Trophoblast cell (in vitro differentiated cells and primary cell): Measurements from ENCODE around the gene EGLN3.
A peak's percentile ranks its signal among the peaks of the same experiment; 100 is the strongest.

Source experiments
- DNase-seq, 2 donors: peaks; one replicate each; pipeline ENCODE4 v3.0.0-alpha.2; 2016
- H2AFZ ChIP-seq: 2 replicates; pipeline ENCODE4 v1.6.1; 2013; ENCODE audit warnings: low read length, moderate library complexity, mild to moderate bottlenecking; ENCODE audit not compliant: insufficient read depth, poor library complexity
- H2AK5ac ChIP-seq: 2 replicates; pipeline ENCODE4 v1.6.1; 2013; ENCODE audit warnings: mild to moderate bottlenecking, low read length
- H2BK120ac ChIP-seq: 2 replicates; pipeline ENCODE4 v1.6.1; 2013; ENCODE audit warnings: low read length, mild to moderate bottlenecking, moderate library complexity; ENCODE audit not compliant: insufficient read depth, poor library complexity
- H2BK12ac ChIP-seq: 2 replicates; pipeline ENCODE4 v1.6.1; 2013; ENCODE audit warnings: mild to moderate bottlenecking, low read length, moderate library complexity
- H2BK5ac ChIP-seq: 2 replicates; pipeline ENCODE4 v1.6.1; 2013; ENCODE audit warnings: low read length, low read depth, moderate library complexity, mild to moderate bottlenecking; ENCODE audit not compliant: poor library complexity
- H3K14ac ChIP-seq: 2 replicates; pipeline ENCODE4 v1.6.1; 2013; ENCODE audit warnings: mild to moderate bottlenecking, low read length
- H3K18ac ChIP-seq: 2 replicates; pipeline ENCODE4 v1.6.1; 2013; ENCODE audit warnings: mild to moderate bottlenecking, low read length
- H3K23ac ChIP-seq: 2 replicates; pipeline ENCODE4 v1.6.1; 2013; ENCODE audit warnings: low read length
- H3K27ac ChIP-seq: 2 replicates; pipeline ENCODE4 v1.5.1; 2013; ENCODE audit warnings: low read depth, mild to moderate bottlenecking, inconsistent platforms, low read length, moderate library complexity
- H3K27me3 ChIP-seq: 2 replicates; pipeline ENCODE4 v1.6.1; 2013; ENCODE audit warnings: inconsistent platforms, mild to moderate bottlenecking, low read length, moderate library complexity; ENCODE audit not compliant: insufficient read depth
- H3K36me3 ChIP-seq, 2 experiments: 1 replicate in 1 of 2; 2 replicates in 1 of 2; pipeline ENCODE4 v1.6.1; 2013; ENCODE audit warnings: low read length in 2 of 2, mild to moderate bottlenecking in 2 of 2, moderate library complexity in 1 of 2; ENCODE audit not compliant: insufficient read depth in 2 of 2, control insufficient read depth in 1 of 2
- H3K4ac ChIP-seq: 2 replicates; pipeline ENCODE4 v1.6.1; 2013; ENCODE audit warnings: low read depth, mild to moderate bottlenecking, low read length, moderate library complexity
- H3K4me1 ChIP-seq, 2 experiments: 1 replicate in 1 of 2; 2 replicates in 1 of 2; pipeline ENCODE4 v1.6.1; 2013; ENCODE audit warnings: low read length in 2 of 2, mild to moderate bottlenecking in 2 of 2, moderate library complexity in 1 of 2; ENCODE audit not compliant: insufficient read depth in 2 of 2, control insufficient read depth in 1 of 2
- H3K4me2 ChIP-seq: 2 replicates; pipeline ENCODE4 v1.6.1; 2013; ENCODE audit warnings: inconsistent platforms, mild to moderate bottlenecking, low read length, moderate library complexity
- H3K4me3 ChIP-seq: 2 replicates; pipeline ENCODE4 v1.5.1; 2013; ENCODE audit warnings: mild to moderate bottlenecking, low read depth, low read length, inconsistent platforms
- H3K79me1 ChIP-seq: one replicate; pipeline ENCODE4 v1.6.1; 2013; ENCODE audit warnings: low read length
- H3K79me2 ChIP-seq: 2 replicates; pipeline ENCODE4 v1.6.1; 2013; ENCODE audit warnings: low read length, mild to moderate bottlenecking; ENCODE audit not compliant: control insufficient read depth, insufficient read depth, poor library complexity
- H3K9ac ChIP-seq: 2 replicates; pipeline ENCODE4 v1.6.1; 2013; ENCODE audit warnings: mild to moderate bottlenecking, low read length
- H3K9me3 ChIP-seq: 2 replicates; pipeline ENCODE4 v1.6.1; 2013; ENCODE audit warnings: low read depth, mild to moderate bottlenecking, control low read depth, inconsistent platforms, low read length; ENCODE audit not compliant: insufficient read depth
- H4K12ac ChIP-seq: 2 replicates; pipeline ENCODE4 v1.6.1; 2013; ENCODE audit warnings: low read depth, mild to moderate bottlenecking, low read length, moderate library complexity
- H4K8ac ChIP-seq: 2 replicates; pipeline ENCODE4 v1.6.1; 2013; ENCODE audit warnings: low read depth, mild to moderate bottlenecking, low read length, moderate library complexity
- H4K91ac ChIP-seq: one replicate; pipeline ENCODE4 v1.6.1; 2013; ENCODE audit warnings: low read depth, mild to moderate bottlenecking, low read length, moderate library complexity
- WGBS: extraction: QIAGEN DNeasy Blood & Tissue Kit; methylation state at CpG from one replicate; pipeline ENCODE4 v1.1.7; 2013; ENCODE audit warnings: missing lambda C conversion rate; ENCODE audit not compliant: insufficient read length, insufficient coverage; ENCODE audit errors: extremely low coverage; 5-methylcytosine and 5-hydroxymethylcytosine counted together

The EGLN3 gene

DNA sequence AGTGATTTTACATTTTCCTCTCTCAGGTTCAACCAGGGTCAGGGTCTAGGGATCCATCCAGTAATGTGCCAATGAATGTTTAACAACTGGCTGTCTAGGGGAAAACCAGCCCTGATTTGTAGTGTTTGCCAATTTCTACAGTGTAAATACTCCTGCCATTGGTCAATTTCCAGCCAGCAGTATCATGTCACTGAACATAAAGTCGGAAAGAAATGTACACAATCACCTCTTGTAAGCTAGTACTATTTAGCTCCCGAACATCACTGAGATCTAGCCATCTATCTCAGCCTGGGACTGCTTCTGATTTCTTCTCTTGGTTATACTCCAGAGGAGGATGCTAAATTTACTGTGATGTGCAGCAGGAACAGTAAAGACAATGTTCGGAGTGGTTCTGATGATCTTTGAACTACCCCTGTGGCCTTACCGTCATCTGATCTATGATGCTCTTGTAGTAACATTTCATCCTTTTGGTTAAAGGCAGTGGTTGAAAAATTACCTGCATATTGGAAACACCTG, 36.7 kb upstream of the EGLN3 start:
- Histone ChIP-seq H4K91ac (no peak overlapping the region), H3K18ac (no peak overlapping the region), H2BK120ac (no peak overlapping the region), H4K8ac (no peak overlapping the region), H3K14ac (no peak overlapping the region), H3K9ac (no peak overlapping the region), H3K4ac (no peak overlapping the region), H3K36me3 (no peaks in the 10 kb centered on the region), H2BK12ac (no peak overlapping the region), H3K27ac (no peak overlapping the region), H2AFZ (no peak overlapping the region), H3K23ac (no peak overlapping the region), H3K79me2 (no peaks in the 10 kb centered on the region), H2AK5ac (no peak overlapping the region), H4K12ac (no peak overlapping the region), H3K79me1 (no peaks in the 10 kb centered on the region), H3K4me3 (no peak overlapping the region), H3K27me3 (no peaks in the 10 kb centered on the region), H3K4me2 (no peak overlapping the region), H3K4me1 (no peaks in the 10 kb centered on the region), H2BK5ac (no peak overlapping the region), H3K9me3 (peaks cover 11% of the 10 kb centered on the region)
- no CpG with 5 or more reads among the region's 4 CpGs for WGBS
- no peak for DNase-seq

- no peak overlapping the region for H2BK120ac ChIP-seq
- no peak overlapping the region for H4K12ac ChIP-seq
- H3K18ac ChIP-seq = no peak overlapping the region
- H3K27ac ChIP-seq = no peak overlapping the region
- H2BK12ac ChIP-seq = no peak overlapping the region
- no peak overlapping the region for H3K4me2 ChIP-seq
- no peak overlapping the region for H2BK5ac ChIP-seq
- H3K79me1 ChIP-seq = no peaks in the 10 kb centered on the region
- H3K36me3 ChIP-seq = no peaks in the 10 kb centered on the region
- no peak overlapping the region for H2AFZ ChIP-seq
- H2AK5ac ChIP-seq = no peak overlapping the region
- no peak overlapping the region for H4K91ac ChIP-seq
- no peak overlapping the region for H3K23ac ChIP-seq
- WGBS = no CpG with 5 or more reads among the region's 5 CpGs
- no peak overlapping the region for H3K4ac ChIP-seq
- no peaks in the 10 kb centered on the region for H3K27me3 ChIP-seq
- peaks cover 11% of the 10 kb centered on the region for H3K9me3 ChIP-seq
- H4K8ac ChIP-seq = no peak overlapping the region
- no peak overlapping the region for H3K14ac ChIP-seq
- no peaks in the 10 kb centered on the region for H3K4me1 ChIP-seq
- H3K79me2 ChIP-seq = no peaks in the 10 kb centered on the region
- no peak overlapping the region for H3K4me3 ChIP-seq
- DNase-seq = peak; percentile 56 to 91
- no peak overlapping the region for H3K9ac ChIP-seq
Observed at GRCh38 chr14:33986804-33987203, 35.9 kb upstream of the EGLN3 start.

GRCh38 chr14:33985242-33985641, 34.4 kb upstream of the EGLN3 start:
- no peak overlapping the region for H2BK120ac ChIP-seq
- H2AFZ ChIP-seq = no peak overlapping the region
- H3K27ac ChIP-seq = no peak overlapping the region
- H3K9me3 ChIP-seq = peaks cover 9% of the 10 kb centered on the region
- H3K79me2 ChIP-seq = no peaks in the 10 kb centered on the region
- H3K27me3 ChIP-seq = no peaks in the 10 kb centered on the region
- no peak overlapping the region for H3K18ac ChIP-seq
- H3K4ac ChIP-seq = no peak overlapping the region
- no peak overlapping the region for H4K12ac ChIP-seq
- no peak overlapping the region for H4K8ac ChIP-seq
- no peak overlapping the region for H3K23ac ChIP-seq
- no peak overlapping the region for H3K4me2 ChIP-seq
- no peak overlapping the region for H3K9ac ChIP-seq
- no peak overlapping the region for H3K14ac ChIP-seq
- no peak overlapping the region for H2AK5ac ChIP-seq
- H3K4me1 ChIP-seq = no peaks in the 10 kb centered on the region
- H3K79me1 ChIP-seq = no peaks in the 10 kb centered on the region
- H3K4me3 ChIP-seq = no peak overlapping the region
- H3K36me3 ChIP-seq = no peaks in the 10 kb centered on the region
- H2BK12ac ChIP-seq = no peak overlapping the region
- no peak overlapping the region for H4K91ac ChIP-seq
- DNase-seq = no peak
- no peak overlapping the region for H2BK5ac ChIP-seq
- no CpG with 5 or more reads among the region's 2 CpGs for WGBS

GRCh38 chr14:33979613-33980276, 28.9 kb upstream of the EGLN3 start:
- DNase-seq = no peak
- H2AFZ ChIP-seq = no peak overlapping the region
- H2BK5ac ChIP-seq = no peak overlapping the region
- H3K14ac ChIP-seq = no peak overlapping the region
- H4K8ac ChIP-seq = no peak overlapping the region
- H2BK12ac ChIP-seq = no peak overlapping the region
- no peaks in the 10 kb centered on the region for H3K27me3 ChIP-seq
- no peak overlapping the region for H3K23ac ChIP-seq
- H3K4me1 ChIP-seq = no peaks in the 10 kb centered on the region
- no peak overlapping the region for H3K9ac ChIP-seq
- no peak overlapping the region for H3K4me2 ChIP-seq
- no peak overlapping the region for H2BK120ac ChIP-seq
- no peaks in the 10 kb centered on the region for H3K79me2 ChIP-seq
- H4K91ac ChIP-seq = no peak overlapping the region
- H4K12ac ChIP-seq = no peak overlapping the region
- no peak overlapping the region for H2AK5ac ChIP-seq
- no peak overlapping the region for H3K4ac ChIP-seq
- H3K18ac ChIP-seq = no peak overlapping the region
- WGBS = no CpG with 5 or more reads among the region's 7 CpGs
- H3K36me3 ChIP-seq = no peaks in the 10 kb centered on the region
- no peak overlapping the region for H3K27ac ChIP-seq
- peaks cover 4% of the 10 kb centered on the region for H3K9me3 ChIP-seq
- H3K79me1 ChIP-seq = no peaks in the 10 kb centered on the region
- H3K4me3 ChIP-seq = no peak overlapping the region
